H1 (cell line): Measurements from ENCODE around the gene TSHZ2. TPM values are rescaled to one million over a fixed set of nuclear protein-coding genes. Genes with fewer than 3 reads are reported as not detected.

Experiments
- CTCF ChIA-PET: fragments of 300-600 bp; sonication (Branson Sonifier 250); formaldehyde crosslinking; loops from one replicate; lab custom pipeline; 2021; ENCODE audit not compliant: partially characterized antibody; lab: Charles Lee
- POLR2A ChIA-PET: fragments of 300-600 bp; sonication (Branson Sonifier 250); formaldehyde crosslinking; loops from one replicate; lab custom pipeline; 2021; ENCODE audit warnings: inconsistent platforms; ENCODE audit not compliant: partially characterized antibody; lab: Charles Lee
- DNase-seq, 2 experiments: peaks; one replicate each; pipeline versions ENCODE4 v3.0.0 to v3.0.0-alpha.2; 2010 to 2022; ENCODE audit warnings: low spot score in 2 of 2, low read depth in 1 of 2, mixed read lengths in 1 of 2
- FAIRE-seq: peaks from 2 replicates; lab custom pipeline; 2011; peaks lifted over from hg19 to GRCh38; lab: Jason Lieb, UNC
- H2AFZ ChIP-seq: 2 replicates; pipeline ENCODE4 v1.8.1; 2012; ENCODE audit warnings: low read length, inconsistent platforms
- H2AK5ac ChIP-seq: 2 replicates; pipeline ENCODE4 v1.6.1; 2013; ENCODE audit warnings: low read depth, low read length
- H2BK120ac ChIP-seq: replicated peaks from 2 replicates; pipeline ENCODE3; 2013; ENCODE audit warnings: low read depth, low read length, inconsistent platforms
- H2BK12ac ChIP-seq: 2 replicates; pipeline ENCODE4 v1.6.1; 2013; ENCODE audit warnings: low read depth, low read length
- H2BK15ac ChIP-seq: 2 replicates; pipeline ENCODE4 v1.6.1; 2013; ENCODE audit warnings: low read length
- H2BK20ac ChIP-seq: 2 replicates; pipeline ENCODE4 v1.6.1; 2013; ENCODE audit warnings: low read length
- H2BK5ac ChIP-seq: 2 replicates; pipeline ENCODE4 v1.6.1; 2013; ENCODE audit warnings: low read depth, low read length
- H3K14ac ChIP-seq: 2 replicates; pipeline ENCODE4 v1.6.1; 2013; ENCODE audit warnings: inconsistent platforms; ENCODE audit not compliant: insufficient read length
- H3K18ac ChIP-seq: 2 replicates; pipeline ENCODE4 v1.6.1; 2013; ENCODE audit warnings: low read length; ENCODE audit errors: extremely low read depth
- H3K23ac ChIP-seq: 2 replicates; pipeline ENCODE4 v1.6.1; 2013; ENCODE audit warnings: inconsistent platforms; ENCODE audit not compliant: insufficient read length
- H3K23me2 ChIP-seq: 2 replicates; pipeline ENCODE4 v1.6.1; 2013; ENCODE audit warnings: low read depth, low read length
- H3K27ac ChIP-seq: 2 replicates; pipeline ENCODE4 v1.6.1; 2011; ENCODE audit warnings: low read depth, low read length, inconsistent platforms
- H3K27me3 ChIP-seq, 4 experiments: replicated peaks in 1 of 4; 1 replicate in 1 of 4; 2 replicates in 3 of 4; pipeline versions ENCODE4 v1.6.1 to v1.8.1; 2011 to 2013; ENCODE audit warnings: low read length in 3 of 4, mild to moderate bottlenecking in 3 of 4, inconsistent platforms in 2 of 4, mixed read lengths in 2 of 4, moderate library complexity in 1 of 4; ENCODE audit not compliant: control insufficient read depth in 3 of 4, insufficient read depth in 3 of 4; ENCODE audit errors: extremely low read depth in 1 of 4
- H3K36me3 ChIP-seq, 4 experiments: 2 replicates each; pipeline versions ENCODE4 v1.6.1 to v1.8.1; 2011 to 2013; ENCODE audit warnings: mild to moderate bottlenecking in 4 of 4, low read length in 3 of 4, moderate library complexity in 2 of 4, control low read depth in 1 of 4, inconsistent platforms in 1 of 4; ENCODE audit not compliant: insufficient read depth in 4 of 4, control insufficient read depth in 2 of 4
- H3K4ac ChIP-seq: replicated peaks from 2 replicates; pipeline ENCODE3; 2013; ENCODE audit warnings: low read length, low read depth, mixed read lengths, inconsistent platforms; ENCODE audit not compliant: insufficient read length
- H3K4me1 ChIP-seq, 4 experiments: replicated peaks in 1 of 4; 1 replicate in 1 of 4; 2 replicates in 3 of 4; pipeline versions ENCODE4 v1.6.1 to v1.8.1; 2011 to 2013; ENCODE audit warnings: low read length in 3 of 4, inconsistent platforms in 2 of 4, mixed read lengths in 1 of 4; ENCODE audit not compliant: insufficient read depth in 4 of 4, control insufficient read depth in 3 of 4
- H3K4me2 ChIP-seq, 2 experiments: 2 replicates each; pipeline versions ENCODE4 v1.6.1 to v1.8.1; 2011 to 2013; ENCODE audit warnings: low read depth in 2 of 2, low read length in 2 of 2, control low read depth in 1 of 2, inconsistent platforms in 1 of 2, mild to moderate bottlenecking in 1 of 2; ENCODE audit not compliant: insufficient read depth in 1 of 2
- H3K4me3 ChIP-seq, 4 experiments: fragments of 200-600, 300-600 bp in 1 of 4; sonication (generic), shearing (Covaris generic), sonication (Bioruptor Twin) in 1 of 4; 2 replicates each; pipeline versions ENCODE4 v1.5.1 to v1.8.1; 2011 to 2016; ENCODE audit warnings: low read length in 4 of 4, low read depth in 3 of 4, control low read depth in 2 of 4, inconsistent platforms in 2 of 4, mild to moderate bottlenecking in 2 of 4, mixed read lengths in 1 of 4, moderate library complexity in 1 of 4; ENCODE audit not compliant: insufficient read depth in 2 of 4; ENCODE audit errors: extremely low read depth in 1 of 4
- H3K56ac ChIP-seq: replicated peaks from 2 replicates; pipeline ENCODE3; 2013; ENCODE audit warnings: low read depth, mild to moderate bottlenecking, mixed read lengths, low read length, inconsistent platforms; ENCODE audit not compliant: insufficient read length
- H3K79me1 ChIP-seq: 2 replicates; pipeline ENCODE4 v1.6.1; 2013; ENCODE audit warnings: low read depth, low read length, control low read depth
- H3K79me2 ChIP-seq, 2 experiments: 2 replicates each; pipeline versions ENCODE4 v1.6.1 to v1.8.1; 2012 to 2013; ENCODE audit warnings: low read length in 2 of 2, mild to moderate bottlenecking in 2 of 2, inconsistent platforms in 1 of 2; ENCODE audit not compliant: insufficient read depth in 2 of 2, control insufficient read depth in 1 of 2
- H3K9ac ChIP-seq, 4 experiments: replicated peaks in 1 of 4; 1 replicate in 1 of 4; 2 replicates in 3 of 4; pipeline versions ENCODE4 v1.6.1 to v1.8.1; 2011 to 2013; ENCODE audit warnings: low read depth in 3 of 4, low read length in 3 of 4, control low read depth in 2 of 4, mild to moderate bottlenecking in 2 of 4, moderate library complexity in 2 of 4, inconsistent platforms in 1 of 4; ENCODE audit errors: extremely low read depth in 1 of 4
- H3K9me3 ChIP-seq, 2 experiments: 2 replicates each; pipeline versions ENCODE4 v1.6.1 to v1.8.1; 2012 to 2013; ENCODE audit warnings: mild to moderate bottlenecking in 2 of 2, moderate library complexity in 2 of 2, control low read depth in 1 of 2, inconsistent platforms in 1 of 2, low read depth in 1 of 2, low read length in 1 of 2, mixed read lengths in 1 of 2; ENCODE audit not compliant: insufficient read depth in 2 of 2
- H4K20me1 ChIP-seq, 2 experiments: replicated peaks in 1 of 2; 2 replicates each; pipeline versions ENCODE3 to v1.8.1; 2011 to 2013; ENCODE audit warnings: inconsistent platforms in 2 of 2, low read length in 2 of 2, mild to moderate bottlenecking in 1 of 2; ENCODE audit not compliant: insufficient read depth in 2 of 2, control insufficient read depth in 1 of 2
- H4K5ac ChIP-seq: 2 replicates; pipeline ENCODE4 v1.6.1; 2013; ENCODE audit warnings: low read length, low read depth, mixed read lengths, inconsistent platforms; ENCODE audit not compliant: insufficient read length
- H4K8ac ChIP-seq: 2 replicates; pipeline ENCODE4 v1.8.0; 2013; ENCODE audit warnings: mild to moderate bottlenecking, moderate library complexity, low read length, inconsistent platforms; ENCODE audit not compliant: insufficient read depth; ENCODE audit errors: extremely low read depth
- H4K91ac ChIP-seq: replicated peaks from 2 replicates; pipeline ENCODE3; 2013; ENCODE audit warnings: low read length, mixed read lengths, inconsistent platforms; ENCODE audit not compliant: insufficient read length
- CBX5 ChIP-seq: fragments of 300-800, 300-1000 bp; sonication (generic); IDR thresholded peaks from 2 replicates; pipeline ENCODE4 v1.7.1; 2016; ENCODE audit warnings: antibody characterized with exemption, low read length, low read depth
- CBX8 ChIP-seq: fragments of 300-800, 300-1000 bp; sonication (generic); IDR thresholded peaks from 2 replicates; pipeline ENCODE4 v1.7.1; 2016; ENCODE audit warnings: low read depth, low read length, borderline replicate concordance
- GABPA ChIP-seq: IDR thresholded peaks from 2 replicates; pipeline ENCODE4 v1.6.1; 2011; ENCODE audit warnings: mild to moderate bottlenecking, low read length, moderate library complexity, borderline replicate concordance; ENCODE audit not compliant: insufficient read depth
- HDAC6 ChIP-seq: IDR thresholded peaks from one replicate; pipeline ENCODE4 v1.7.1; 2012; ENCODE audit warnings: low read depth, mild to moderate bottlenecking, inconsistent platforms, low read length, moderate library complexity
- JUN ChIP-seq: IDR thresholded peaks from 2 replicates; pipeline ENCODE4 v1.6.1; 2011; ENCODE audit warnings: low read depth, mild to moderate bottlenecking, improper control_type of control experiment, low read length
- POLR2AphosphoS5 ChIP-seq: IDR thresholded peaks from 2 replicates; pipeline ENCODE4 v1.6.1; 2011; ENCODE audit warnings: low read depth, low read length
- RXRA ChIP-seq: IDR thresholded peaks from 2 replicates; pipeline ENCODE4 v1.6.1; 2011; ENCODE audit warnings: low read depth, mild to moderate bottlenecking, low read length, moderate library complexity; ENCODE audit not compliant: insufficient read depth
- SP4 ChIP-seq: IDR thresholded peaks from 2 replicates; pipeline ENCODE4 v1.6.1; 2012; ENCODE audit warnings: low read length, inconsistent platforms
- USF2 ChIP-seq: IDR thresholded peaks from 2 replicates; pipeline ENCODE4 v1.6.1; 2011; ENCODE audit warnings: low read length, improper control_type of control experiment
- YY1 ChIP-seq: IDR thresholded peaks from 2 replicates; pipeline ENCODE4 v1.6.1; 2011; ENCODE audit warnings: low read depth, mild to moderate bottlenecking, low read length
- WGBS, 2 experiments: shearing (Covaris generic) in 1 of 2; methylation state at CpG; one replicate each; pipeline versions ENCODE4 v1.1.6 to v1.1.7; 2013 to 2015; ENCODE audit warnings: low lambda C conversion rate in 2 of 2, mixed read lengths in 2 of 2, inconsistent platforms in 1 of 2, low coverage in 1 of 2, missing lambda C conversion rate in 1 of 2; ENCODE audit not compliant: insufficient replicate concordance in 2 of 2, insufficient coverage in 1 of 2, insufficient read length in 1 of 2; ENCODE audit errors: extremely low coverage in 1 of 2, missing lambda C conversion rate in 1 of 2; 5-methylcytosine and 5-hydroxymethylcytosine counted together
- polyA plus RNA-seq, 7 experiments: library from polyadenylated mRNA; depleted of rRNA in 3 of 7; stranded (reverse) in 5 of 7; unstranded in 2 of 7; fragments of >200 nt in 5 of 7; fragments of 200-250 nt in 2 of 7; gene quantifications; 1 replicate in 5 of 7; 2 replicates in 1 of 7; 4 replicates in 1 of 7; pipeline versions ENCODE4 v1.2.1 to v1.2.3, GENCODE V29; 2011 to 2013; ENCODE audit warnings: missing spikeins in 2 of 7, mixed read lengths in 2 of 7
- total RNA-seq: library from RNA; stranded (reverse); fragmentation: NEBNext Ultra II Directional; extraction: Animal tissue kit (Norgen Biotek cat#: 25700); gene quantifications from 2 replicates; pipeline ENCODE4 v1.2.1, GENCODE V29; 2021
- TF ChIP-seq, protein P1 (sequence below), 3 experiments: IDR thresholded peaks; 1 replicate in 2 of 3; 2 replicates in 1 of 3; pipeline versions ENCODE4 v1.5.1 to v1.6.1; 2011; ENCODE audit warnings: low read length in 3 of 3, mild to moderate bottlenecking in 3 of 3, inconsistent platforms in 2 of 3, low read depth in 1 of 3, moderate library complexity in 1 of 3; ENCODE audit not compliant: insufficient read depth in 1 of 3; ENCODE audit errors: control extremely low read depth in 1 of 3

TSHZ2 gene
- total and polyA plus RNA-seq, 2 of the 8 experiments (the other 6 are each of a cell fraction or from before 2014, with no cell fraction given), result 0.14 to 0.30 TPM

- ChIA-PET CTCF (interaction anchor here (0.6 to 1.1 kb wide), 3 partner anchors 11 to 99 kb away, joined by 3 read pairs; no protein-coding TSS in a partner anchor), POLR2A (no interaction called here)
- no peaks in the 10 kb centered on the region for H3K27me3 ChIP-seq
- no peaks in the 10 kb centered on the region for H3K9me3 ChIP-seq
- no peaks in the 10 kb centered on the region for H3K36me3 ChIP-seq
- no peaks in the 10 kb centered on the region for H3K23me2 ChIP-seq
- no peak for DNase-seq
- no peak overlapping the region for H2AK5ac ChIP-seq
- no peaks in the 10 kb centered on the region for H3K4me1 ChIP-seq
- H4K91ac ChIP-seq, result no peak overlapping the region
- TF ChIP-seq SP4 (no peak), CBX5 (no peak), RXRA (no peak), HDAC6 (no peak), JUN (no peak), GABPA (no peak), POLR2AphosphoS5 (no peak), USF2 (no peak), YY1 (no peak), CBX8 (no peak)
- TF ChIP-seq, protein P1, sequence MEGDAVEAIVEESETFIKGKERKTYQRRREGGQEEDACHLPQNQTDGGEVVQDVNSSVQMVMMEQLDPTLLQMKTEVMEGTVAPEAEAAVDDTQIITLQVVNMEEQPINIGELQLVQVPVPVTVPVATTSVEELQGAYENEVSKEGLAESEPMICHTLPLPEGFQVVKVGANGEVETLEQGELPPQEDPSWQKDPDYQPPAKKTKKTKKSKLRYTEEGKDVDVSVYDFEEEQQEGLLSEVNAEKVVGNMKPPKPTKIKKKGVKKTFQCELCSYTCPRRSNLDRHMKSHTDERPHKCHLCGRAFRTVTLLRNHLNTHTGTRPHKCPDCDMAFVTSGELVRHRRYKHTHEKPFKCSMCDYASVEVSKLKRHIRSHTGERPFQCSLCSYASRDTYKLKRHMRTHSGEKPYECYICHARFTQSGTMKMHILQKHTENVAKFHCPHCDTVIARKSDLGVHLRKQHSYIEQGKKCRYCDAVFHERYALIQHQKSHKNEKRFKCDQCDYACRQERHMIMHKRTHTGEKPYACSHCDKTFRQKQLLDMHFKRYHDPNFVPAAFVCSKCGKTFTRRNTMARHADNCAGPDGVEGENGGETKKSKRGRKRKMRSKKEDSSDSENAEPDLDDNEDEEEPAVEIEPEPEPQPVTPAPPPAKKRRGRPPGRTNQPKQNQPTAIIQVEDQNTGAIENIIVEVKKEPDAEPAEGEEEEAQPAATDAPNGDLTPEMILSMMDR (IDR thresholded peaks at IDR 0.05; ENCODE audit: control extremely low read depth in 1 of 3, insufficient read depth in 1 of 3, low read depth in 1 of 3, low read length in 3 of 3), result no peak
- H2AFZ ChIP-seq, result no peak overlapping the region
- H2BK15ac ChIP-seq, result no peak overlapping the region
- no peaks in the 10 kb centered on the region for H3K79me2 ChIP-seq
- no peak overlapping the region for H3K9ac ChIP-seq
- no peak overlapping the region for H3K14ac ChIP-seq
- H3K23ac ChIP-seq, result no peak overlapping the region
- no peak overlapping the region for H4K8ac ChIP-seq
- H3K79me1 ChIP-seq, result no peaks in the 10 kb centered on the region
- H3K4ac ChIP-seq, result no peak overlapping the region
- no peak overlapping the region for H3K4me2 ChIP-seq
- H2BK20ac ChIP-seq, result no peak overlapping the region
- no peak overlapping the region for H2BK120ac ChIP-seq
- H2BK12ac ChIP-seq, result no peak overlapping the region
- no peak overlapping the region for H2BK5ac ChIP-seq
- no peak overlapping the region for H3K56ac ChIP-seq
- H3K18ac ChIP-seq, result no peak overlapping the region
- H3K27ac ChIP-seq, result no peak overlapping the region
- no peak overlapping the region for H4K5ac ChIP-seq
- H4K20me1 ChIP-seq, result no peaks in the 10 kb centered on the region
- no peak for FAIRE-seq
- 100% methylated on average over 2 of the region's 2 CpGs; no CpG with 5 or more reads in 1 of the 2 experiments for WGBS, 2 experiments
- H3K4me3 ChIP-seq, result no peak overlapping the region
Observed at GRCh38 chr20:53038299-53038698, 66.1 kb downstream of the TSHZ2 start.
